GM23338 (cell line): Measurements from ENCODE around the gene NEK7.

Source experiments
- CREB1 ChIP-seq: fragments of 250-450 bp; sonication (Bioruptor Pico); IDR thresholded peaks from 2 replicates; pipeline ENCODE4 v1.5.0; 2020; ENCODE audit warnings: low read depth, mild to moderate bottlenecking, moderate library complexity
- EZH2 ChIP-seq: fragments of 200-600 bp; sonication (generic); IDR thresholded peaks from one replicate; pipeline ENCODE4 v1.8.0; 2017; ENCODE audit warnings: antibody characterized with exemption, mild to moderate bottlenecking, low read depth; ENCODE audit not compliant: unreplicated experiment
- EZH2phosphoT487 ChIP-seq: fragments of 200-600 bp; sonication (generic); IDR thresholded peaks from one replicate; pipeline ENCODE4 v1.8.1; 2018; ENCODE audit warnings: antibody characterized with exemption; ENCODE audit not compliant: unreplicated experiment
- NANOG ChIP-seq: IDR thresholded peaks from 2 replicates; pipeline ENCODE4 v1.6.1; 2016; ENCODE audit warnings: antibody characterized with exemption, borderline replicate concordance
- POLR2AphosphoS5 ChIP-seq: IDR thresholded peaks from 2 replicates; pipeline ENCODE4 v1.6.1; 2016; ENCODE audit warnings: antibody characterized with exemption, low read depth
- STAT1 ChIP-seq: IDR thresholded peaks from one replicate; pipeline ENCODE4 v1.6.1; 2016; ENCODE audit warnings: antibody characterized with exemption; ENCODE audit not compliant: unreplicated experiment
- ZNF114 ChIP-seq: fragments of 250-450 bp; sonication (Bioruptor Pico); IDR thresholded peaks from 2 replicates; pipeline ENCODE4 v1.5.0; 2020; ENCODE audit warnings: mild to moderate bottlenecking, moderate library complexity
- ZNF331 ChIP-seq: fragments of 250-450 bp; sonication (Bioruptor Pico); IDR thresholded peaks from 2 replicates; pipeline ENCODE4 v1.5.0; 2020; ENCODE audit warnings: low read depth, mild to moderate bottlenecking, moderate library complexity
- TF ChIP-seq, protein P1 (sequence below), 2 experiments: fragments of 200-600 bp in 1 of 2; sonication (generic) in 1 of 2; conservative IDR thresholded peaks; 2 replicates each; pipeline versions ENCODE4 v1.5.1 to v1.6.1; 2016 to 2017; ENCODE audit warnings: antibody characterized with exemption in 2 of 2, low read depth in 2 of 2, mild to moderate bottlenecking in 2 of 2, moderate library complexity in 1 of 2
- TF ChIP-seq, protein P2 (sequence below): IDR thresholded peaks from one replicate; pipeline ENCODE4 v1.6.1; 2018; ENCODE audit warnings: antibody characterized with exemption; ENCODE audit not compliant: unreplicated experiment
- TF ChIP-seq, protein P3 (sequence below): IDR thresholded peaks from 2 replicates; pipeline ENCODE4 v1.6.1; 2016; ENCODE audit warnings: antibody characterized with exemption

DNA sequence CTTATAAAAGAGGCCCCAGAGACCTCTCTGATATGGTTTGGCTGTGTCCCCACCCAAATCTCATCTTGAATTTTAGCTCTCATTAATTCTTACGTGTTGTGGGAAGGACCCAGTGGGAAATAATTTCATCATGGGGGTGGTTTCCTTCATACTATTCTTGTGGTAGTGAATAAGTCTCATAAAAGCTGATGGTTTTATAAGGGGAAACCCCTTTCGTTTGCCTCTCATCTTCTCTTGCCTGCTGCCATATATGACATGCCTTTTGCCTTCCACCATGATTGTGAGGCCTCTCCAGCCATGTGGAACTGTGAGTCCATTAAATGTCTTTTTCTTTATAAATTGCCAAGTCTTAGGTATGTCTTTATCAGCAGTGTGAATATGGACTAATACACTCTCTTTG, 22.5 kb upstream of the NEK7 start:
- TF ChIP-seq, protein P1, sequence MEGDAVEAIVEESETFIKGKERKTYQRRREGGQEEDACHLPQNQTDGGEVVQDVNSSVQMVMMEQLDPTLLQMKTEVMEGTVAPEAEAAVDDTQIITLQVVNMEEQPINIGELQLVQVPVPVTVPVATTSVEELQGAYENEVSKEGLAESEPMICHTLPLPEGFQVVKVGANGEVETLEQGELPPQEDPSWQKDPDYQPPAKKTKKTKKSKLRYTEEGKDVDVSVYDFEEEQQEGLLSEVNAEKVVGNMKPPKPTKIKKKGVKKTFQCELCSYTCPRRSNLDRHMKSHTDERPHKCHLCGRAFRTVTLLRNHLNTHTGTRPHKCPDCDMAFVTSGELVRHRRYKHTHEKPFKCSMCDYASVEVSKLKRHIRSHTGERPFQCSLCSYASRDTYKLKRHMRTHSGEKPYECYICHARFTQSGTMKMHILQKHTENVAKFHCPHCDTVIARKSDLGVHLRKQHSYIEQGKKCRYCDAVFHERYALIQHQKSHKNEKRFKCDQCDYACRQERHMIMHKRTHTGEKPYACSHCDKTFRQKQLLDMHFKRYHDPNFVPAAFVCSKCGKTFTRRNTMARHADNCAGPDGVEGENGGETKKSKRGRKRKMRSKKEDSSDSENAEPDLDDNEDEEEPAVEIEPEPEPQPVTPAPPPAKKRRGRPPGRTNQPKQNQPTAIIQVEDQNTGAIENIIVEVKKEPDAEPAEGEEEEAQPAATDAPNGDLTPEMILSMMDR (conservative IDR thresholded peaks at IDR 0.05; ENCODE audit: low read depth in 2 of 2) = no peak
- TF ChIP-seq EZH2 = no peak
- TF ChIP-seq, protein P2, sequence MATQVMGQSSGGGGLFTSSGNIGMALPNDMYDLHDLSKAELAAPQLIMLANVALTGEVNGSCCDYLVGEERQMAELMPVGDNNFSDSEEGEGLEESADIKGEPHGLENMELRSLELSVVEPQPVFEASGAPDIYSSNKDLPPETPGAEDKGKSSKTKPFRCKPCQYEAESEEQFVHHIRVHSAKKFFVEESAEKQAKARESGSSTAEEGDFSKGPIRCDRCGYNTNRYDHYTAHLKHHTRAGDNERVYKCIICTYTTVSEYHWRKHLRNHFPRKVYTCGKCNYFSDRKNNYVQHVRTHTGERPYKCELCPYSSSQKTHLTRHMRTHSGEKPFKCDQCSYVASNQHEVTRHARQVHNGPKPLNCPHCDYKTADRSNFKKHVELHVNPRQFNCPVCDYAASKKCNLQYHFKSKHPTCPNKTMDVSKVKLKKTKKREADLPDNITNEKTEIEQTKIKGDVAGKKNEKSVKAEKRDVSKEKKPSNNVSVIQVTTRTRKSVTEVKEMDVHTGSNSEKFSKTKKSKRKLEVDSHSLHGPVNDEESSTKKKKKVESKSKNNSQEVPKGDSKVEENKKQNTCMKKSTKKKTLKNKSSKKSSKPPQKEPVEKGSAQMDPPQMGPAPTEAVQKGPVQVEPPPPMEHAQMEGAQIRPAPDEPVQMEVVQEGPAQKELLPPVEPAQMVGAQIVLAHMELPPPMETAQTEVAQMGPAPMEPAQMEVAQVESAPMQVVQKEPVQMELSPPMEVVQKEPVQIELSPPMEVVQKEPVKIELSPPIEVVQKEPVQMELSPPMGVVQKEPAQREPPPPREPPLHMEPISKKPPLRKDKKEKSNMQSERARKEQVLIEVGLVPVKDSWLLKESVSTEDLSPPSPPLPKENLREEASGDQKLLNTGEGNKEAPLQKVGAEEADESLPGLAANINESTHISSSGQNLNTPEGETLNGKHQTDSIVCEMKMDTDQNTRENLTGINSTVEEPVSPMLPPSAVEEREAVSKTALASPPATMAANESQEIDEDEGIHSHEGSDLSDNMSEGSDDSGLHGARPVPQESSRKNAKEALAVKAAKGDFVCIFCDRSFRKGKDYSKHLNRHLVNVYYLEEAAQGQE = no peak
- no peak for TF ChIP-seq POLR2AphosphoS5
- TF ChIP-seq, protein P3, sequence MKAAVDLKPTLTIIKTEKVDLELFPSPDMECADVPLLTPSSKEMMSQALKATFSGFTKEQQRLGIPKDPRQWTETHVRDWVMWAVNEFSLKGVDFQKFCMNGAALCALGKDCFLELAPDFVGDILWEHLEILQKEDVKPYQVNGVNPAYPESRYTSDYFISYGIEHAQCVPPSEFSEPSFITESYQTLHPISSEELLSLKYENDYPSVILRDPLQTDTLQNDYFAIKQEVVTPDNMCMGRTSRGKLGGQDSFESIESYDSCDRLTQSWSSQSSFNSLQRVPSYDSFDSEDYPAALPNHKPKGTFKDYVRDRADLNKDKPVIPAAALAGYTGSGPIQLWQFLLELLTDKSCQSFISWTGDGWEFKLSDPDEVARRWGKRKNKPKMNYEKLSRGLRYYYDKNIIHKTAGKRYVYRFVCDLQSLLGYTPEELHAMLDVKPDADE = no peak
- TF ChIP-seq ZNF114 (CRISPR knock-in tag) = no peak
- TF ChIP-seq ZNF331 (CRISPR knock-in tag) = no peak
- TF ChIP-seq EZH2phosphoT487 = no peak
- TF ChIP-seq STAT1 = no peak
- no peak for TF ChIP-seq CREB1
- no peak for TF ChIP-seq NANOG
